ENCODE data around the gene RGS3.

Gene RGS3

GRCh38 chr9:113600023-113600823 is 136.7 kb downstream of the RGS3 start:
- DNase-seq (ENCODE audit: low read depth in 2 of 2) = no peak

GRCh38 chr9:113600871-113601614 is 137.5 kb downstream of the RGS3 start:
- DNase-seq (ENCODE audit: low read depth in 2 of 2) = no peak

- no peak for DNase-seq (ENCODE audit: low read depth in 2 of 2)
Observed at GRCh38 chr9:113601656-113602055, 138.1 kb downstream of the RGS3 start.

GRCh38 chr9:113602126-113603047 is 138.9 kb downstream of the RGS3 start:
- DNase-seq (ENCODE audit: low read depth in 2 of 2) = peak; percentile 37 to 49

GRCh38 chr9:113603048-113603375 is 139.5 kb downstream of the RGS3 start:
- no peak for DNase-seq (ENCODE audit: low read depth in 2 of 2)

GRCh38 chr9:113603773-113604172 is 140.2 kb downstream of the RGS3 start:
- no peak for DNase-seq (ENCODE audit: low read depth in 2 of 2)

GRCh38 chr9:113604393-113604792 is 140.9 kb downstream of the RGS3 start:
- DNase-seq (ENCODE audit: low read depth in 2 of 2) = no peak

GRCh38 chr9:113606510-113606909 is 143.0 kb downstream of the RGS3 start:
- DNase-seq (ENCODE audit: low read depth in 2 of 2) = no peak

- no peak for DNase-seq (ENCODE audit: low read depth in 2 of 2)
Observed at GRCh38 chr9:113608082-113608685, 144.7 kb downstream of the RGS3 start.

- DNase-seq (ENCODE audit: low read depth in 2 of 2) = no peak
Observed at GRCh38 chr9:113609562-113610318, 146.2 kb downstream of the RGS3 start.

GRCh38 chr9:113611461-113612215 is 148.1 kb downstream of the RGS3 start:
- no peak for DNase-seq (ENCODE audit: low read depth in 2 of 2)

GRCh38 chr9:113612216-113612747 is 148.8 kb downstream of the RGS3 start:
- DNase-seq (ENCODE audit: low read depth in 2 of 2) = no peak

GRCh38 chr9:113612828-113613227 is 149.3 kb downstream of the RGS3 start:
- no peak for DNase-seq (ENCODE audit: low read depth in 2 of 2)

- no peak for DNase-seq (ENCODE audit: low read depth in 2 of 2)
Observed at GRCh38 chr9:113613815-113614413, 150.4 kb downstream of the RGS3 start.

- no peak for DNase-seq (ENCODE audit: low read depth in 2 of 2)
Observed at GRCh38 chr9:113614843-113615648, 151.5 kb downstream of the RGS3 start.

GRCh38 chr9:113616116-113616515 is 152.6 kb downstream of the RGS3 start:
- no peak for DNase-seq (ENCODE audit: low read depth in 2 of 2)

GRCh38 chr9:113616621-113617496 is 153.3 kb downstream of the RGS3 start:
- no peak for DNase-seq (ENCODE audit: low read depth in 2 of 2)

- no peak for DNase-seq (ENCODE audit: low read depth in 2 of 2)
Observed at GRCh38 chr9:113617550-113617949, 154.0 kb downstream of the RGS3 start.
